Measurements from ENCODE around the gene MALAT1. TPM values are rescaled to one million over a fixed set of nuclear protein-coding genes. Genes with fewer than 3 reads are reported as not detected.

The MALAT1 gene
- total and polyA plus RNA-seq, 10 of the 15 experiments (the other 5 are each of a cell fraction or from before 2014, with no cell fraction given) = 448 to 8,160 (median 2,019) TPM

DNA sequence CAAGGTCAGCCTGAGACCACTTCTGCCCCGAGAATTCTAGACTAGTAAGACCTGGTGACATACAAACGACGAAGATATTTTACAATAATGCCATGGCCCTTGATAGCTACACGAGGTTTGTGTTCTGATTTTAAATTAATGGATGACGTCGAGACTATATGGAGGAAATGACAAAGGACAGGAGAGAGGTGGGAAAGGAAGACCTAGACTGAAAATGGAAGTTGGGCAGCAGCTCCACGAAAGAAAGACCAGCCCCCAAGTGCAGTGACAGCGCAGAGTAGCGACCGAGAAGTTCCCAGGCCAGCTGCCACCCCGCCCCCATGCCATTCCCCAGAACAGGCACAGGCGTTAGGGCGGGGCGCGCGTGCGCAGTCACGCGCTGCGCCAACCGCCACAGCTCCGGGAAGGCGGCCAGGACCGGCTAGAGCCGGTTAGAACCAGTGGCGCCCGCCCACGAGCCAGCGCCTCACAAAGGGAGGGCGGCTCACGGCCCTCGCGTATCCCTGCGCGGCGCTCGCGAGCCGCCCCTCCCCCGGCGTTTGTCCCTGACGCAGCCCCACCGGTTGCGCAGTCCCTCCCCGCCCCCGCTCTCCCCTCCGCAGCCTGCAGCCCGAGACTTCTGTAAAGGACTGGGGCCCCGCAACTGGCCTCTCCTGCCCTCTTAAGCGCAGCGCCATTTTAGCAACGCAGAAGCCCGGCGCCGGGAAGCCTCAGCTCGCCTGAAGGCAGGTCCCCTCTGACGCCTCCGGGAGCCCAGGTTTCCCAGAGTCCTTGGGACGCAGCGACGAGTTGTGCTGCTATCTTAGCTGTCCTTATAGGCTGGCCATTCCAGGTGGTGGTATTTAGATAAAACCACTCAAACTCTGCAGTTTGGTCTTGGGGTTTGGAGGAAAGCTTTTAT, 1.5 kb upstream of the MALAT1 start (continued):
- TF ChIP-seq BRCA1 (IDR thresholded peaks at IDR 0.05; ENCODE audit: low read depth, low read length) (no peak), CEBPB (IDR thresholded peaks at IDR 0.05; ENCODE audit: borderline replicate concordance in 1 of 2, low read depth in 2 of 2, low read length in 2 of 2) (no peak), ZNF384 (IDR thresholded peaks at IDR 0.05; ENCODE audit: borderline replicate concordance, low read depth, low read length) (no peak), HDAC2 (IDR thresholded peaks at IDR 0.05) (no peak), HDGF (IDR thresholded peaks at IDR 0.05) (0 out of 2 replicates have a peak, but pooled peaks have one; percentile 22), BMI1 (IDR thresholded peaks at IDR 0.05; ENCODE audit: borderline replicate concordance) (no peak), DPF2 (IDR thresholded peaks at IDR 0.05) (peak; percentile 66; the same call in 1 of the 2 replicates), USF2 (IDR thresholded peaks at IDR 0.05; ENCODE audit: borderline replicate concordance, low read depth, low read length) (no peak; the same call in 1 of the 2 replicates), BACH1 (IDR thresholded peaks at IDR 0.05; ENCODE audit: borderline replicate concordance) (peak; percentile 99), RAD21 (IDR thresholded peaks at IDR 0.05; ENCODE audit: insufficient read depth, low read depth, low read length) (peak; percentile 24; the same call in 1 of the 2 replicates), RBBP5 (conservative IDR thresholded peaks at IDR 0.05) (no peak), CEBPZ (IDR thresholded peaks at IDR 0.05; ENCODE audit: low read depth, low read length) (no peak), SMC3 (IDR thresholded peaks at IDR 0.05; ENCODE audit: borderline replicate concordance, low read length) (peak; percentile 28), NFIC (IDR thresholded peaks at IDR 0.05; ENCODE audit: low read depth, low read length) (no peak), MEF2B (IDR thresholded peaks at IDR 0.05; ENCODE audit: partially characterized antibody, poor library complexity, severe bottlenecking) (peak; percentile 97), ETV6 (conservative IDR thresholded peaks at IDR 0.05 in 1 of 2, IDR thresholded peaks at IDR 0.05 in 1 of 2; ENCODE audit: borderline replicate concordance in 1 of 2, low read depth in 1 of 2) (peak in 1 of 2 experiments; percentile 42; a peak in 1 of 4 replicates), EED (IDR thresholded peaks at IDR 0.05; ENCODE audit: low read depth) (peak; percentile 96)
- TF ChIP-seq, protein P1, sequence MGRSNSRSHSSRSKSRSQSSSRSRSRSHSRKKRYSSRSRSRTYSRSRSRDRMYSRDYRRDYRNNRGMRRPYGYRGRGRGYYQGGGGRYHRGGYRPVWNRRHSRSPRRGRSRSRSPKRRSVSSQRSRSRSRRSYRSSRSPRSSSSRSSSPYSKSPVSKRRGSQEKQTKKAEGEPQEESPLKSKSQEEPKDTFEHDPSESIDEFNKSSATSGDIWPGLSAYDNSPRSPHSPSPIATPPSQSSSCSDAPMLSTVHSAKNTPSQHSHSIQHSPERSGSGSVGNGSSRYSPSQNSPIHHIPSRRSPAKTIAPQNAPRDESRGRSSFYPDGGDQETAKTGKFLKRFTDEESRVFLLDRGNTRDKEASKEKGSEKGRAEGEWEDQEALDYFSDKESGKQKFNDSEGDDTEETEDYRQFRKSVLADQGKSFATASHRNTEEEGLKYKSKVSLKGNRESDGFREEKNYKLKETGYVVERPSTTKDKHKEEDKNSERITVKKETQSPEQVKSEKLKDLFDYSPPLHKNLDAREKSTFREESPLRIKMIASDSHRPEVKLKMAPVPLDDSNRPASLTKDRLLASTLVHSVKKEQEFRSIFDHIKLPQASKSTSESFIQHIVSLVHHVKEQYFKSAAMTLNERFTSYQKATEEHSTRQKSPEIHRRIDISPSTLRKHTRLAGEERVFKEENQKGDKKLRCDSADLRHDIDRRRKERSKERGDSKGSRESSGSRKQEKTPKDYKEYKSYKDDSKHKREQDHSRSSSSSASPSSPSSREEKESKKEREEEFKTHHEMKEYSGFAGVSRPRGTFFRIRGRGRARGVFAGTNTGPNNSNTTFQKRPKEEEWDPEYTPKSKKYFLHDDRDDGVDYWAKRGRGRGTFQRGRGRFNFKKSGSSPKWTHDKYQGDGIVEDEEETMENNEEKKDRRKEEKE (IDR thresholded peaks at IDR 0.05) = no peak
- TF ChIP-seq, protein P2, sequence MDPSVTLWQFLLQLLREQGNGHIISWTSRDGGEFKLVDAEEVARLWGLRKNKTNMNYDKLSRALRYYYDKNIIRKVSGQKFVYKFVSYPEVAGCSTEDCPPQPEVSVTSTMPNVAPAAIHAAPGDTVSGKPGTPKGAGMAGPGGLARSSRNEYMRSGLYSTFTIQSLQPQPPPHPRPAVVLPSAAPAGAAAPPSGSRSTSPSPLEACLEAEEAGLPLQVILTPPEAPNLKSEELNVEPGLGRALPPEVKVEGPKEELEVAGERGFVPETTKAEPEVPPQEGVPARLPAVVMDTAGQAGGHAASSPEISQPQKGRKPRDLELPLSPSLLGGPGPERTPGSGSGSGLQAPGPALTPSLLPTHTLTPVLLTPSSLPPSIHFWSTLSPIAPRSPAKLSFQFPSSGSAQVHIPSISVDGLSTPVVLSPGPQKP (IDR thresholded peaks at IDR 0.05; ENCODE audit: low read depth, low read length) = peak; percentile 67

Data from GM12878 (cell line).